Measurements from ENCODE around the gene PLAU. TPM values are rescaled to one million over a fixed set of nuclear protein-coding genes. Genes with fewer than 3 reads are reported as not detected.
A peak's percentile ranks its signal among the peaks of the same experiment; 100 is the strongest.

The PLAU gene
- total and polyA plus RNA-seq, 2 of the 13 experiments (the other 11 are each of a cell fraction or from before 2014, with no cell fraction given) = 0.45 to 11.2 TPM

DNA sequence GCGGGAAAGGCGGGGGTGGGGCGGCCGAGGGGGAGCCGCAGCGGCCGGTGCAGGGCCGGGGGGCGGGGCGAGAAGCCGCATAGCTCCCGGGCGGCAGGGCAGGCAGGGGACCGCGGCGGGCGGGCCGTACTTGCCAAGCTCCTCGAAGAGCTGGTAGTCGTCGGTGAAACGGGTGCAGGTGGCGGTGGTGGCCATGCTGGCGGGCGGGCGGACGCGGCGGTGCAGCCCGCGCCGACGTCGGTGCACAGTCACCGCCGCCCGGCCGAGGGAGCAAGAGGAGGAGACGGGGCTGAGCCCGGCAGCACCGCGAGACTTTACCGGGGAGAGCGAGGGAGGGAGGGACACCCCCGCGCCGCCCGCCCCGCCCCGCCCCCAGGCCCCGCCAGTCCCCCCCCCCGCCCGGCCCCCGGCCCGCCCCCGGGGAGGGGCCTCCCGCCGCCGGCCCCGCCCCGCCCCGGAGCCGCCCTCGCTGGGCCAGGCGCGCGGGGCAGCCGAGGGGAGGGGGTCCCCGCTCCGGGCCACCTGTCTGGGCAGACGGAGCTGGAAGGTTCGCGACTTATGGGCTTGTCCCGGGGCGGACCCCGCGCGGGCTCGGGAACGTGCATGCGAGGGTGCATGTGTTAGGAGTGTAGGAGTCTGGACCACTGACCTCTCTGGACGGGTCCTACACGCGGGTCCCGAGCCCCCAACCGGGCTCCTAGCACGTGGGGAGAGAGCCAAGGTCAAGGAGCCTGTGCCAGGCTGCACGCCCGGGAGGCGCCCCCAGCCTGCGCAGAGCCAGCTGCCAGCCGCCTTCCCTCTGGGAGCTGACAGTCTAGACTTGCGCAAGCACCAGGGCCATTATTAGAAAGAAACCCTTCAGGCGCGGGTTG lies 36.4 kb upstream of the PLAU start, which contains the start of gene CAMK2G (continued):
- TF ChIP-seq ATF7-NPFF (CRISPR knock-in tag; IDR thresholded peaks at IDR 0.05; ENCODE audit: low read depth) = no peak; the same call in 1 of the 2 replicates
- peak; percentile 74; the same call in 1 of the 2 replicates for TF ChIP-seq MYC (CRISPR knock-in tag; IDR thresholded peaks at IDR 0.05; ENCODE audit: borderline replicate concordance)
- no peak for TF ChIP-seq PRPF4 (IDR thresholded peaks at IDR 0.05; ENCODE audit: low read depth, low read length, poor library complexity, severe bottlenecking)
- no peak for TF ChIP-seq ZNF607 (CRISPR knock-in tag; IDR thresholded peaks at IDR 0.05; ENCODE audit: borderline replicate concordance)
- TF ChIP-seq BORCS8-MEF2B (CRISPR knock-in tag; IDR thresholded peaks at IDR 0.05) = no peak
- TF ChIP-seq SP4 (CRISPR knock-in tag; IDR thresholded peaks at IDR 0.05) = peak; percentile 43; the same call in 1 of the 2 replicates
- TF ChIP-seq ZBTB1 (CRISPR knock-in tag; IDR thresholded peaks at IDR 0.05; ENCODE audit: borderline replicate concordance) = no peak
- TF ChIP-seq HOXA9 (CRISPR knock-in tag; IDR thresholded peaks at IDR 0.05; ENCODE audit: borderline replicate concordance) = no peak; the same call in 1 of the 2 replicates
- TF ChIP-seq POGK (CRISPR knock-in tag; conservative IDR thresholded peaks at IDR 0.05) = peak; percentile 99
- TF ChIP-seq ZNF431 (CRISPR knock-in tag; IDR thresholded peaks at IDR 0.05; ENCODE audit: borderline replicate concordance, low read depth) = no peak
- no peak for TF ChIP-seq ZSCAN30 (CRISPR knock-in tag; IDR thresholded peaks at IDR 0.05)
- no peak for TF ChIP-seq ZNF713 (CRISPR knock-in tag; IDR thresholded peaks at IDR 0.05)
- no peak for TF ChIP-seq KLF15 (CRISPR knock-in tag; IDR thresholded peaks at IDR 0.05; ENCODE audit: borderline replicate concordance)
- TF ChIP-seq E2F5 (CRISPR knock-in tag; conservative IDR thresholded peaks at IDR 0.05) = 0 out of 2 replicates have a peak, but pooled peaks have one; percentile 38
- no peak; the same call in 1 of the 2 replicates for TF ChIP-seq KDM3A (CRISPR knock-in tag; IDR thresholded peaks at IDR 0.05; ENCODE audit: low read depth)
- TF ChIP-seq, protein P1, sequence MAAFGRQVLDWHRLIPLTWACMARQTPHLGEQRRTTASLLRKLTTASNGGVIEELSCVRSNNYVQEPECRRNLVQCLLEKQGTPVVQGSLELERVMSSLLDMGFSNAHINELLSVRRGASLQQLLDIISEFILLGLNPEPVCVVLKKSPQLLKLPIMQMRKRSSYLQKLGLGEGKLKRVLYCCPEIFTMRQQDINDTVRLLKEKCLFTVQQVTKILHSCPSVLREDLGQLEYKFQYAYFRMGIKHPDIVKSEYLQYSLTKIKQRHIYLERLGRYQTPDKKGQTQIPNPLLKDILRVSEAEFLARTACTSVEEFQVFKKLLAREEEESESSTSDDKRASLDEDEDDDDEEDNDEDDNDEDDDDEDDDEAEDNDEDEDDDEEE (CRISPR knock-in tag; IDR thresholded peaks at IDR 0.05) = no peak; the same call in 1 of the 2 replicates
- no peak for TF ChIP-seq PPARG (CRISPR knock-in tag; conservative IDR thresholded peaks at IDR 0.05)
- TF ChIP-seq ZIK1 (CRISPR knock-in tag; IDR thresholded peaks at IDR 0.05; ENCODE audit: borderline replicate concordance, low read depth) = no peak
- TF ChIP-seq THAP8 (CRISPR knock-in tag; IDR thresholded peaks at IDR 0.05; ENCODE audit: borderline replicate concordance) = no peak
- TF ChIP-seq ZNF567 (CRISPR knock-in tag; IDR thresholded peaks at IDR 0.05; ENCODE audit: borderline replicate concordance) = no peak
- no peak for TF ChIP-seq PITX1 (CRISPR knock-in tag; IDR thresholded peaks at IDR 0.05)
- TF ChIP-seq FLYWCH1 (CRISPR knock-in tag; IDR thresholded peaks at IDR 0.05) = no peak
